K562 (cell line): ENCODE measurements around the gene PINK1. TPM values are rescaled to one million over a fixed set of nuclear protein-coding genes. Genes with fewer than 3 reads are reported as not detected.

ENCODE experiments used
- ADNP ChIP-seq: fragments of 200-800 bp; sonication (Bioruptor generic); IDR thresholded peaks from 2 replicates; pipeline ENCODE4 v1.6.1; 2016; ENCODE audit warnings: missing genetic modification characterization, missing compliant biosample characterization
- ATF1 ChIP-seq, 2 experiments: fragments of 450-650 bp in 1 of 2; IDR thresholded peaks; 2 replicates each; pipeline ENCODE4 v1.6.1; 2016; ENCODE audit warnings: missing compliant biosample characterization in 1 of 2, missing genetic modification characterization in 1 of 2
- CBFA2T3 ChIP-seq: fragments of 450-650 bp; IDR thresholded peaks from 2 replicates; pipeline ENCODE4 v1.6.1; 2017
- CBX8 ChIP-seq: fragments of 200-600 bp; sonication (generic); IDR thresholded peaks from 2 replicates; pipeline ENCODE4 v1.6.1; 2012; ENCODE audit warnings: borderline replicate concordance, mixed run types, low read depth, mild to moderate bottlenecking, moderate library complexity, mixed read lengths, low read length, control low read depth, inconsistent platforms; ENCODE audit not compliant: poor library complexity, severe bottlenecking; ENCODE audit errors: extremely low read depth
- FOXA3 ChIP-seq, 2 experiments: fragments of 450-650 bp in 1 of 2; sonication (generic) in 1 of 2; formaldehyde crosslinking; IDR thresholded peaks in 1 of 2; conservative IDR thresholded peaks in 1 of 2; 2 replicates each; pipeline versions ENCODE4 v1.4.0 to v1.8.0; 2020 to 2022; ENCODE audit warnings: mild to moderate bottlenecking in 2 of 2, missing genetic modification reagents in 1 of 2
- FOXJ3 ChIP-seq: sonication (generic); formaldehyde crosslinking; IDR thresholded peaks from 2 replicates; pipeline ENCODE4 v1.4.0; 2020; ENCODE audit warnings: mild to moderate bottlenecking, missing genetic modification reagents
- FOXM1 ChIP-seq, 2 experiments: fragments of 450-650 bp in 1 of 2; sonication (generic) in 1 of 2; formaldehyde crosslinking in 1 of 2; IDR thresholded peaks; 2 replicates each; pipeline versions ENCODE4 v1.6.1 to v1.9.0; 2017 to 2022; ENCODE audit warnings: low read depth in 2 of 2, mild to moderate bottlenecking in 2 of 2, missing genetic modification reagents in 1 of 2, moderate library complexity in 1 of 2
- GABPB1 ChIP-seq: sonication (generic); formaldehyde crosslinking; IDR thresholded peaks from 2 replicates; pipeline ENCODE4 v1.8.0; 2022; ENCODE audit warnings: mild to moderate bottlenecking, missing genetic modification reagents
- GATAD2A ChIP-seq: fragments of 450-650 bp; IDR thresholded peaks from 2 replicates; pipeline ENCODE4 v1.6.1; 2017
- HDAC8 ChIP-seq: fragments of 450-650 bp; IDR thresholded peaks from 2 replicates; pipeline ENCODE4 v1.6.1; 2016; ENCODE audit warnings: mild to moderate bottlenecking, missing genetic modification characterization, moderate library complexity, missing compliant biosample characterization
- HNRNPLL ChIP-seq: fragments of 200-400 bp; formaldehyde crosslinking; IDR thresholded peaks from 2 replicates; pipeline ENCODE4 v1.6.1; 2017; ENCODE audit warnings: low read length, low read depth, mild to moderate bottlenecking; ENCODE audit not compliant: poor library complexity, severe bottlenecking
- POLR3G ChIP-seq: IDR thresholded peaks from 2 replicates; pipeline ENCODE4 v1.6.1; 2011; ENCODE audit not compliant: insufficient read length, insufficient replicate concordance; ENCODE audit errors: extremely low read depth
- RBM17 ChIP-seq: fragments of 200-400 bp; formaldehyde crosslinking; IDR thresholded peaks from 2 replicates; pipeline ENCODE4 v1.6.1; 2017; ENCODE audit warnings: low read depth, mild to moderate bottlenecking, low read length, borderline replicate concordance
- SMAD2 ChIP-seq: fragments of 150-350 bp; IDR thresholded peaks from 2 replicates; pipeline ENCODE4 v1.6.1; 2014; ENCODE audit warnings: low read depth, mild to moderate bottlenecking, low read length
- SMAD3 ChIP-seq: fragments of 450-650 bp; formaldehyde crosslinking; conservative IDR thresholded peaks from 2 replicates; pipeline ENCODE4 v1.4.0; 2020; ENCODE audit warnings: mild to moderate bottlenecking
- SRSF3 ChIP-seq: fragments of 200-400 bp; formaldehyde crosslinking; IDR thresholded peaks from 2 replicates; pipeline ENCODE4 v1.6.1; 2016; ENCODE audit warnings: mild to moderate bottlenecking, low read length, moderate library complexity; ENCODE audit not compliant: insufficient read depth
- TEAD2 ChIP-seq: fragments of 450-650 bp; IDR thresholded peaks from 2 replicates; pipeline ENCODE4 v1.6.1; 2016; ENCODE audit warnings: missing genetic modification characterization, control low read depth, missing compliant biosample characterization
- TOE1 ChIP-seq, 2 experiments: fragments of 450-650 bp in 1 of 2; sonication (generic) in 1 of 2; formaldehyde crosslinking in 1 of 2; IDR thresholded peaks; 2 replicates each; pipeline versions ENCODE4 v1.7.1 to v1.8.0; 2016 to 2022; ENCODE audit warnings: borderline replicate concordance in 2 of 2, mild to moderate bottlenecking in 2 of 2, antibody characterized with exemption in 1 of 2, inconsistent platforms in 1 of 2, low read depth in 1 of 2, missing genetic modification reagents in 1 of 2, moderate library complexity in 1 of 2
- U2AF1 ChIP-seq: fragments of 200-400 bp; formaldehyde crosslinking; optimal IDR thresholded peaks from 2 replicates; pipeline ENCODE3; 2017; ENCODE audit warnings: mild to moderate bottlenecking, low read depth, low read length, moderate library complexity
- XRCC5 ChIP-seq: fragments of 200-400 bp; formaldehyde crosslinking; IDR thresholded peaks from 2 replicates; pipeline ENCODE4 v1.6.1; 2017; ENCODE audit warnings: low read depth, mild to moderate bottlenecking, low read length
- ZBTB17 ChIP-seq: fragments of 450-650 bp; formaldehyde crosslinking; IDR thresholded peaks from 2 replicates; pipeline ENCODE4 v1.4.0; 2020; ENCODE audit warnings: mild to moderate bottlenecking
- ZEB2 ChIP-seq: fragments of 450-650 bp; IDR thresholded peaks from 2 replicates; pipeline ENCODE4 v1.6.1; 2016
- ZNF165 ChIP-seq: fragments of 250-450 bp; sonication (Bioruptor Pico); IDR thresholded peaks from 2 replicates; pipeline ENCODE4 v1.4.0; 2020; ENCODE audit warnings: borderline replicate concordance
- polyA plus RNA-seq, 8 experiments: library from polyadenylated mRNA; depleted of rRNA in 4 of 8; stranded (reverse) in 5 of 8; unstranded in 3 of 8; fragments of >200 nt; fragmentation: Nextera tagmentation in 2 of 8; fragmentation: Illumina TruSeq in 1 of 8; extraction: Ambion mirVana in 2 of 8; extraction: Trizol in 1 of 8; gene quantifications; 2 replicates each; pipeline versions ENCODE4 v1.2.1 to v1.2.3, GENCODE V29; 2011 to 2014; ENCODE audit warnings: inconsistent platforms in 1 of 8, missing spikeins in 1 of 8
- total RNA-seq, 7 experiments: library from RNA; depleted of rRNA in 6 of 7; stranded (reverse); fragments of >200 nt in 6 of 7; fragmentation: Illumina TruSeq in 2 of 7; extraction: Trizol in 2 of 7; gene quantifications; 2 replicates each; pipeline versions ENCODE4 v1.2.1 to v1.2.3, GENCODE V29; 2011 to 2021; ENCODE audit warnings: low replicate concordance in 1 of 7
- TF ChIP-seq, protein P1 (sequence below): sonication (generic); formaldehyde crosslinking; IDR thresholded peaks from 2 replicates; pipeline ENCODE4 v1.5.0; 2020; ENCODE audit warnings: missing genetic modification reagents
- TF ChIP-seq, protein P2 (sequence below): fragments of 250-450 bp; sonication (Bioruptor Pico); IDR thresholded peaks from 2 replicates; pipeline ENCODE4 v1.8.0; 2022; ENCODE audit warnings: inconsistent platforms, mild to moderate bottlenecking, moderate library complexity, borderline replicate concordance

Gene PINK1
- total and polyA plus RNA-seq, 9 of the 15 experiments (the other 6 are each of a cell fraction or from before 2014, with no cell fraction given) = 1.5 to 11.3 (median 6.8) TPM

DNA sequence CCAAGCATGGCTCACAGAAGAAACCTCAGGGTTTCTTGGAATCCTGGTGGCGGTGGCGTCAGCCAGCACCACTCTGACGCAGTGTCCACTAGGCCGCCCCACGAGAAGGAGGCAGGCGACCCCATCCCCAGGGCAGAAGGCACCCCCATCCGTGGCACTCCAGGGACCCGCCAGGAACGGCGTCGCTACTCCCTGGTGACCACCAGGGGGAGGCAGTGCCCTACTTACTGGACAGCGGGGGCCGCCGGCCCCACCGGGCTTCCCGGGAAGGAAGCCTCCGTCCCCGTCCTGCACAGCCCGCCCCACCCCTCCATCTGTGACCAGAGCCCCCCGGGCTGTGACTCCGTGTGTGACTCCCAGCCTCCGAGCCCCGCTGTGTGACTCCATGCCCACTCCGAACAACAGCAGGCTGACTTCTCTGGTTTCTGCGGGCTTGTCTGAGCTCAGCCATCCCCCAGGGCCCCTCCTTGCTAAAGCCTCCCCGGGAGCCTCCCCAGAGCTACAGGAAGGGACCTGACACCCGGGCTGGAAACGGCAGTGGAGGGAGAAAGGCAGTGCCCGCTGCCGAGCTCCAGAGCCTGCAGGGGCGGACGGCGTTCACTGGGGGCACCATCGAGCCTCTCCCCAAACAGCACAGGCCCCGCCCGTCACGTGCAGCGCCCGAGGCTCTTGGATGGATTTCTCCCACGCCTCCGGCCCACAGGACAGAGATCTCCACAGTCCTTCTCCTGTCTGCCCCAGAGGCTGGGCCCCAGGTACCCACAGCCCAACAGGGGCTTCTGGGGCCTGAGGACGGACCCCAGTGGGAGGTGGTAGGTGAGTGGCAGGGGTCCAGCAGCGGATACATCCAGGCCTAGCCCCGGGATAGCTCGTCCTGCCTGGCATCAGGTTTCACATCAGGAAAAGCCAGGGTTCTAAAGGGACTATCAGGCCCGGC is 63.4 kb downstream of the PINK1 start (continued):
- TF ChIP-seq FOXM1 (IDR thresholded peaks at IDR 0.05; ENCODE audit: low read depth) (no peak), FOXM1 (CRISPR knock-in tag; IDR thresholded peaks at IDR 0.05; ENCODE audit: low read depth) (peak; percentile 55; the same call in 1 of the 2 replicates), TOE1 (IDR thresholded peaks at IDR 0.05; ENCODE audit: borderline replicate concordance) (peak; percentile 85), TOE1 (CRISPR knock-in tag; IDR thresholded peaks at IDR 0.05; ENCODE audit: borderline replicate concordance, low read depth) (no peak), CBX8 (no peak), GABPB1 (CRISPR knock-in tag) (peak; percentile 57; the same call in 1 of the 2 replicates), ATF1 (CRISPR knock-in tag; IDR thresholded peaks at IDR 0.05) (no peak), ATF1 (tag; IDR thresholded peaks at IDR 0.05) (peak; percentile 36), FOXA3 (CRISPR knock-in tag; conservative IDR thresholded peaks at IDR 0.05 in 1 of 2, IDR thresholded peaks at IDR 0.05 in 1 of 2) (no peak), U2AF1 (no peak), SMAD2 (no peak), ADNP (tag) (no peak), SRSF3 (no peak), FOXJ3 (CRISPR knock-in tag) (no peak), RBM17 (no peak), ZBTB17 (CRISPR knock-in tag) (no peak), TEAD2 (no peak), GATAD2A (0 out of 2 replicates have a peak, but pooled peaks have one; percentile 56), ZNF165 (CRISPR knock-in tag) (no peak), ZEB2 (no peak), SMAD3 (CRISPR knock-in tag) (no peak), XRCC5 (no peak), HNRNPLL (no peak), CBFA2T3 (no peak), POLR3G (no peak), HDAC8 (tag) (no peak)
- TF ChIP-seq, protein P1, sequence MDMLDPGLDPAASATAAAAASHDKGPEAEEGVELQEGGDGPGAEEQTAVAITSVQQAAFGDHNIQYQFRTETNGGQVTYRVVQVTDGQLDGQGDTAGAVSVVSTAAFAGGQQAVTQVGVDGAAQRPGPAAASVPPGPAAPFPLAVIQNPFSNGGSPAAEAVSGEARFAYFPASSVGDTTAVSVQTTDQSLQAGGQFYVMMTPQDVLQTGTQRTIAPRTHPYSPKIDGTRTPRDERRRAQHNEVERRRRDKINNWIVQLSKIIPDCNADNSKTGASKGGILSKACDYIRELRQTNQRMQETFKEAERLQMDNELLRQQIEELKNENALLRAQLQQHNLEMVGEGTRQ (CRISPR knock-in tag) = peak; percentile 96
- TF ChIP-seq, protein P2, sequence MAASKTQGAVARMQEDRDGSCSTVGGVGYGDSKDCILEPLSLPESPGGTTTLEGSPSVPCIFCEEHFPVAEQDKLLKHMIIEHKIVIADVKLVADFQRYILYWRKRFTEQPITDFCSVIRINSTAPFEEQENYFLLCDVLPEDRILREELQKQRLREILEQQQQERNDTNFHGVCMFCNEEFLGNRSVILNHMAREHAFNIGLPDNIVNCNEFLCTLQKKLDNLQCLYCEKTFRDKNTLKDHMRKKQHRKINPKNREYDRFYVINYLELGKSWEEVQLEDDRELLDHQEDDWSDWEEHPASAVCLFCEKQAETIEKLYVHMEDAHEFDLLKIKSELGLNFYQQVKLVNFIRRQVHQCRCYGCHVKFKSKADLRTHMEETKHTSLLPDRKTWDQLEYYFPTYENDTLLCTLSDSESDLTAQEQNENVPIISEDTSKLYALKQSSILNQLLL (CRISPR knock-in tag) = no peak
